GM10266 (cell line): ENCODE results near the gene CRTAC1.

Experiments
- DNase-seq: peaks from one replicate; pipeline ENCODE4 v3.0.0; 2012; ENCODE audit errors: extremely low spot score
- CTCF ChIP-seq: IDR thresholded peaks from 2 replicates; pipeline ENCODE4 v1.5.1; 2012; ENCODE audit warnings: mild to moderate bottlenecking, low read depth; ENCODE audit not compliant: control insufficient read depth, insufficient read depth; ENCODE audit errors: missing control alignments

CRTAC1 gene

GRCh38 chr10:97974526-97975525 is 55.6 kb downstream of the CRTAC1 start:
- no peak for TF ChIP-seq CTCF
- no peak for DNase-seq

GRCh38 chr10:97974100-97974499 is 56.3 kb downstream of the CRTAC1 start:
- no peak for TF ChIP-seq CTCF
- DNase-seq, result no peak

GRCh38 chr10:97969538-97970079 is 60.8 kb downstream of the CRTAC1 start:
- no peak for TF ChIP-seq CTCF
- no peak for DNase-seq

- no peak for TF ChIP-seq CTCF
- no peak for DNase-seq
These were observed 65.7 kb downstream of the CRTAC1 start for GRCh38 chr10:97964748-97965147.

GRCh38 chr10:97961945-97962344 is 68.5 kb downstream of the CRTAC1 start:
- TF ChIP-seq CTCF, result no peak
- no peak for DNase-seq

- TF ChIP-seq CTCF, result no peak
These were observed 70.0 kb downstream of the CRTAC1 start for GRCh38 chr10:97960269-97961056.

More at GRCh38 chr10:97960269-97961056, 70.0 kb downstream of the CRTAC1 start:
- DNase-seq, result no peak
